MM.1S (cell line): ENCODE measurements around the gene EFCAB12.

Experiments
- DNase-seq: peaks from one replicate; pipeline ENCODE4 v3.0.0-alpha.2; 2015
- H2AFZ ChIP-seq: fragments of 300-600 bp; sonication (generic); 2 replicates; pipeline ENCODE4 v1.6.0; 2016; ENCODE audit warnings: antibody characterized with exemption, low read length
- H3F3A ChIP-seq: fragments of 300-600 bp; sonication (generic); 2 replicates; pipeline ENCODE4 v1.6.1; 2016; ENCODE audit warnings: mild to moderate bottlenecking, antibody characterized with exemption, low read length, moderate library complexity, mixed read lengths; ENCODE audit not compliant: insufficient read depth
- H3K27ac ChIP-seq: fragments of 300-600 bp; sonication (generic); 2 replicates; pipeline ENCODE4 v1.5.1; 2016; ENCODE audit warnings: mild to moderate bottlenecking, low read length
- H3K27me3 ChIP-seq: fragments of 300-600 bp; sonication (generic); replicated peaks from 2 replicates; pipeline ENCODE4 v1.6.0; 2016; ENCODE audit warnings: low read length; ENCODE audit not compliant: insufficient read depth
- H3K36me3 ChIP-seq: fragments of 300-600 bp; sonication (generic); replicated peaks from 2 replicates; pipeline ENCODE4 v1.6.1; 2016; ENCODE audit warnings: mild to moderate bottlenecking, low read length, mixed read lengths; ENCODE audit not compliant: insufficient read depth
- H3K4me1 ChIP-seq: fragments of 300-600 bp; sonication (generic); 2 replicates; pipeline ENCODE4 v1.6.1; 2016; ENCODE audit warnings: low read length, mixed read lengths
- H3K4me2 ChIP-seq: fragments of 300-600 bp; sonication (generic); 2 replicates; pipeline ENCODE4 v1.6.0; 2016; ENCODE audit warnings: low read depth, low read length
- H3K4me3 ChIP-seq: fragments of 300-600 bp; sonication (generic); 2 replicates; pipeline ENCODE4 v1.5.1; 2016; ENCODE audit warnings: low read length, mixed read lengths
- H3K79me2 ChIP-seq: fragments of 300-600 bp; sonication (generic); 2 replicates; pipeline ENCODE4 v1.6.1; 2016; ENCODE audit warnings: mixed run types, low read length, mixed read lengths
- H3K9ac ChIP-seq: fragments of 300-600 bp; sonication (generic); 2 replicates; pipeline ENCODE4 v1.6.1; 2016; ENCODE audit warnings: low read length, mixed read lengths
- H3K9me2 ChIP-seq: fragments of 300-600 bp; sonication (generic); replicated peaks from 2 replicates; pipeline ENCODE4 v1.6.1; 2016; ENCODE audit warnings: mild to moderate bottlenecking, low read length, mixed read lengths; ENCODE audit not compliant: insufficient read depth
- H3K9me3 ChIP-seq: fragments of 300-600 bp; sonication (generic); replicated peaks from 2 replicates; pipeline ENCODE4 v1.6.1; 2016; ENCODE audit warnings: mild to moderate bottlenecking, low read length, mixed read lengths; ENCODE audit not compliant: insufficient read depth
- H4K20me1 ChIP-seq: fragments of 300-600 bp; sonication (generic); 2 replicates; pipeline ENCODE4 v1.6.1; 2016; ENCODE audit warnings: mild to moderate bottlenecking, low read length, moderate library complexity, mixed read lengths; ENCODE audit not compliant: insufficient read depth
- CTCF ChIP-seq: fragments of 300-600 bp; sonication (generic); IDR thresholded peaks from 2 replicates; pipeline ENCODE4 v1.5.1; 2016; ENCODE audit warnings: antibody characterized with exemption, low read length, mixed read lengths
- EZH2 ChIP-seq: fragments of 300-600 bp; sonication (generic); optimal IDR thresholded peaks from 2 replicates; pipeline ENCODE3; 2017; ENCODE audit warnings: low read depth, mild to moderate bottlenecking, antibody characterized with exemption, low read length, mixed read lengths
- EZH2phosphoT487 ChIP-seq: fragments of 300-600 bp; sonication (generic); IDR thresholded peaks from 2 replicates; pipeline ENCODE4 v1.6.1; 2018; ENCODE audit warnings: antibody characterized with exemption, low read length

The EFCAB12 gene

DNA sequence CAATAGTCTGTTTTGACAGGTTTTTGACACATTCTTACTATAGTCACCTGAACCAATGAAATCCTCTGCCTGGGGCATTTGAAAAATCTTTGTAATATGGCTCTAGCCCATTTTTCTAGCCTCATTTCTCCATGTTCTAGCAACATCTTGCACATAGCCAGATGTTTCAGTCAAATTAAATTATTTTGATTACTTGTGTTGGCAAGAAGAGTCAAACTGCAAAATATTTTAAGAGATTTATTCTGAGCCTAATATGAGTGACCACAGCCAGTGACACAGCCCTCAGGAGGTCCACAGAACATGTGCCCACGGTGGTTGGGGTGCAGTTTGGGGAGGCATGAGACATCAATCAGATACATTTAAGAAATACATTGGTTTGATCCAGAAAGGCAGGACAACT lies 18.5 kb upstream of the EFCAB12 start:
- no peak for DNase-seq
- Histone ChIP-seq H2AFZ (no peak overlapping the region), H3K4me1 (no peaks in the 10 kb centered on the region)

DNA sequence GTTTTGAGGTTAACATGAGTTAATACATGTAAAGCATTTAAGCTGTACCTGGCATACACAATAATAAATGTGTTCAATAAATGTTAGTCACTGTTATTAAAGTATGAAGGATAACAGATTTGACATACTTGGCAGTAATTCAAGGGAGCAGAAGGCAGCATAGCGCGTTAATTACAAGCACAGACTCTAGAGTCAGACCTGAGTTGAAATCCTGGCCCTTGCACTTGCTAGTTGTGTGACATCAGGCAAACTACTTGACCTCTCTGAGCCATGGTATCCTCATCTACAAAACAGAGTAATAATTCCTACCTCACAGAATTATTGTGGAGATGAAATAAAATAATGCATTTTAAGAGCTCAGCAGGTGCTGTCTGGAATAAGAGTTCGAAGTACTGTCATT lies 17.0 kb upstream of the EFCAB12 start:
- Histone ChIP-seq H3K36me3 (no peaks in the 10 kb centered on the region), H3K9me3 (no peaks in the 10 kb centered on the region), H3K4me3 (no peak overlapping the region), H3K79me2 (peaks cover 19% of the 10 kb centered on the region), H3K9ac (no peak overlapping the region), H3K27me3 (no peaks in the 10 kb centered on the region), H3K4me1 (peaks cover 11% of the 10 kb centered on the region), H3K9me2 (no peaks in the 10 kb centered on the region), H3K27ac (no peak overlapping the region), H2AFZ (no peak overlapping the region), H3K4me2 (no peak overlapping the region), H4K20me1 (no peaks in the 10 kb centered on the region), H3F3A (peaks cover 4% of the 10 kb centered on the region)
- DNase-seq: no peak
- no peak for TF ChIP-seq EZH2
- no peak for TF ChIP-seq EZH2phosphoT487

More for the DNA sequence above, 18.5 kb upstream of the EFCAB12 start:
- Histone ChIP-seq H3K27ac (no peak overlapping the region), H3F3A (no peaks in the 10 kb centered on the region), H3K9ac (no peak overlapping the region), H3K9me2 (no peaks in the 10 kb centered on the region), H3K4me3 (no peak overlapping the region), H3K27me3 (no peaks in the 10 kb centered on the region), H3K4me2 (no peak overlapping the region), H3K79me2 (peaks cover 9% of the 10 kb centered on the region), H3K9me3 (no peaks in the 10 kb centered on the region), H4K20me1 (no peaks in the 10 kb centered on the region), H3K36me3 (no peaks in the 10 kb centered on the region)
- no peak for TF ChIP-seq EZH2
- TF ChIP-seq EZH2phosphoT487: no peak
- no peak for TF ChIP-seq CTCF

DNA sequence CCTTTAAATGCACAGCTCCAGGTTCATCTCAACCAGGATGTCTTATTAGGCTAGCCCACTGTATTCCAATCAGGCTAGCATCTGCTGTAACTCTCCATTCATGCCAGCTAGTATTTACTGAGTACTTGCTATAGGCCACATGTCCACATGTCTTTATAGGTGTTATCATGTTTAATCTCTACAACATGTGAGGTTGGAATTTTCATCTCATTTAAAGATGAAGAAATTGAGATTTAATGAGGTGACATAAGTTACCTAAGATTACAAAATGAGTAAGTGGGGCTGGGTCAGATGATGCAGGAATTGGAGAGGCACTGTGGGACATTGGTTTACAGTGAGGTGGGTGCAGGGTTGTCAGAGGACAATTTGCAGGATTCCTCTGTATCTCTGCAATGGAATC lies 14.5 kb upstream of the EFCAB12 start:
- Histone ChIP-seq H3K4me3 (no peak overlapping the region), H3K27me3 (no peaks in the 10 kb centered on the region), H3K4me1 (peaks cover 11% of the 10 kb centered on the region), H2AFZ (no peak overlapping the region), H3K9ac (no peak overlapping the region), H3K27ac (no peak overlapping the region), H3K9me3 (no peaks in the 10 kb centered on the region), H3K4me2 (no peak overlapping the region), H3K36me3 (0 out of 2 replicates have a peak, but pooled peaks cover under 1% of the 10 kb centered on the region), H3K79me2 (peaks cover 37% of the 10 kb centered on the region), H4K20me1 (no peaks in the 10 kb centered on the region), H3F3A (peaks cover 16% of the 10 kb centered on the region), H3K9me2 (no peaks in the 10 kb centered on the region)
- no peak for TF ChIP-seq EZH2
- TF ChIP-seq EZH2phosphoT487: no peak
- no peak for TF ChIP-seq CTCF
- no peak for DNase-seq

DNA sequence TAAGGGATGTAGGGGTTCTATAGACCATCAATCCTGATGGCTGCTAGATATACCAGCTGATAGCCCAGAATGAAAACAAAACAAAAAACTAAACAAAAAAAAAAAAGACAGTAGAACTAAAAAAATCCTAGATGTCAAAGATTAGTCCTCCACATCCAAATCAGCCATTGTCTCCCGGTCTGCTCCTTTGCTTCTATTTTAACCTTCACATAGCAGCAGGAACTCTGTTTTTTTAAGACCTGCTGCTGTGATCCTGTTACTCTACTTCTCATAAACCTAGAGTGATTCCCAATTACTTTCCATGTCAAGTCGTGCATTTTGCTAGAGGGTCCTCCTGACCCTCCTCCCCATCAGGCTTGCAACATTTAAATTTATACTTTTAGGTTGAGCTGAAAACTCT lies 14.1 kb upstream of the EFCAB12 start:
- H3K36me3 ChIP-seq: peaks cover 5% of the 10 kb centered on the region; the same call in 1 of the 2 replicates
- H3K4me3 ChIP-seq: no peak overlapping the region
- H3F3A ChIP-seq: peaks cover 16% of the 10 kb centered on the region
- H3K9me3 ChIP-seq: no peaks in the 10 kb centered on the region
- H3K27me3 ChIP-seq: no peaks in the 10 kb centered on the region
- no peak overlapping the region for H3K4me2 ChIP-seq
- no peak overlapping the region for H3K9ac ChIP-seq
- H4K20me1 ChIP-seq: no peaks in the 10 kb centered on the region
- H3K9me2 ChIP-seq: no peaks in the 10 kb centered on the region
- TF ChIP-seq EZH2phosphoT487 (no peak), CTCF (no peak), EZH2 (no peak)
- peaks cover 16% of the 10 kb centered on the region for H3K4me1 ChIP-seq
- no peak overlapping the region for H3K27ac ChIP-seq
- peaks cover 42% of the 10 kb centered on the region for H3K79me2 ChIP-seq
- H2AFZ ChIP-seq: no peak overlapping the region
- DNase-seq: no peak
